Activated naive CD8-positive, alpha-beta T cell treated with anti-CD3 and anti-CD28 coated beads for 36 hours (primary cell): ENCODE data around the gene MAPK6. TPM values are rescaled to one million over a fixed set of nuclear protein-coding genes. Genes with fewer than 3 reads are reported as not detected.
"Not testable (repeated sequence)": the region's sequence is repeated elsewhere in the genome, so short reads cannot be mapped to it uniquely, and the experiment has no call there.

Experiments
- DNase-seq: peaks from one replicate; pipeline ENCODE4 v3.0.0; 2021
- H3K27ac Mint-ChIP-seq: one replicate; pipeline ENCODE4 v1.8.0; 2022; ENCODE audit warnings: mild to moderate bottlenecking, moderate library complexity, mixed read lengths
- H3K27me3 Mint-ChIP-seq: one replicate; pipeline ENCODE4 v1.8.0; 2022; ENCODE audit warnings: mild to moderate bottlenecking, mixed read lengths
- H3K36me3 Mint-ChIP-seq: one replicate; pipeline ENCODE4 v1.8.0; 2021; ENCODE audit warnings: mild to moderate bottlenecking, mixed read lengths
- H3K4me1 Mint-ChIP-seq: one replicate; pipeline ENCODE4 v1.8.0; 2021; ENCODE audit warnings: mixed read lengths
- H3K4me3 Mint-ChIP-seq: one replicate; pipeline ENCODE4 v1.8.0; 2022; ENCODE audit warnings: mild to moderate bottlenecking, moderate library complexity, mixed read lengths
- H3K9me3 Mint-ChIP-seq: one replicate; pipeline ENCODE4 v1.8.0; 2022; ENCODE audit warnings: mixed read lengths
- total RNA-seq, 2 experiments: library from RNA; stranded (reverse); gene quantifications; one replicate each; pipeline ENCODE4 v1.2.3, GENCODE V29; 2021

Gene MAPK6
- total RNA-seq, 2 experiments from 2014 or later, result 52.6 to 53.5 TPM

DNA sequence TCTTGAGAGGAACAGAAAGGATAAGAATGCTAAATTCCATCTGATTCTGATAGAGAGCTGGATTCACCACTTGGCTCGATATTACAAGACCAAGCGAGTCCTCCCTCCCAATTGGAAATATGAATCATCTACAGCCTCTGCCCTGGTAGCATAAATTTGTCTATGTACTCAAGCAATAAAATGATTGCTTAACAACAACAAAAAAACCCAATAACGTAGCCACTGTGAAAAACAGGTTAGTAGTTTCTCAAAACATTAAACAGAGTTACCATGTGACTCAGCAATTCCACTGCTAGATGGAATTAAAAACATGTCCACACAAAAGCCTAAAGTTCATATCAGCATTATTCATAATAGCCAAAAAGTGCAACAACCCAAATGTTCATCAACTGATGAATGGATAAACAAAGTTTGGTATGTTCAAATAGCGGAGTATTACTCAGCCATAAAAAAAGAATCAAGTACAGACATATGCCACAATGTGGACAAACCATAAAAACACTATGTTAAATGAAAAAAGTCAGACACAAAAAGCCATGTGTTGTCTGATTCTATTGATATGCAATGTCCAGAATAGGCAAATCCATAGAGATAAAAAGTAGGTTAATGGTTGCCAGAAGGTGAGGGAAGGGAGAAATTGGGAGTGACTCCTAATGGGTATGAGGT is 76.7 kb downstream of the MAPK6 start:
- H3K9me3 Mint-ChIP-seq, result no peaks in the 10 kb centered on the region
- H3K27me3 Mint-ChIP-seq, result no peaks in the 10 kb centered on the region
- H3K36me3 Mint-ChIP-seq, result no peaks in the 10 kb centered on the region
- H3K27ac Mint-ChIP-seq, result no peak overlapping the region
- H3K4me1 Mint-ChIP-seq, result peaks cover 3% of the 10 kb centered on the region
- no peak for DNase-seq
- no peak overlapping the region for H3K4me3 Mint-ChIP-seq

DNA sequence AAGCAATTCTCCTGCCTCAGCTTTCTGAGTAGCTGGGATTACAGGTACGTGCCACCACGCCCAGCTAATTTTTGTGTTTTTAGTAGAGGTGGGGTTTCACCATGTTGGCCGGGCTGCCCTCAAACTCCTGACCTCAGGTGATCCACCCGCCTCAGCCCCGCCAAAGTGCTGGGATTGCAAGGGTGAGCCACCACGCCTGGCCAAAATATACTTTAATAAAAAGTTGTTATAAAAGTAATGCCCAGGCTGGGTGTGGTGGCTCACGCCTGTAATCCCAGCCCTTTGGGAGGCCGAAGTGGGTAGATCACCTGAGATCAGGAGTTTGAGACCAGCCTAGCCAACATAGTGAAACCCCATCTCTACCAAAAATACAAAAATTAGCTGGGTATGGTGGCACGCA is 77.5 kb downstream of the MAPK6 start:
- not testable (repeated sequence) for H3K4me3 Mint-ChIP-seq, H3K27me3 Mint-ChIP-seq

DNA sequence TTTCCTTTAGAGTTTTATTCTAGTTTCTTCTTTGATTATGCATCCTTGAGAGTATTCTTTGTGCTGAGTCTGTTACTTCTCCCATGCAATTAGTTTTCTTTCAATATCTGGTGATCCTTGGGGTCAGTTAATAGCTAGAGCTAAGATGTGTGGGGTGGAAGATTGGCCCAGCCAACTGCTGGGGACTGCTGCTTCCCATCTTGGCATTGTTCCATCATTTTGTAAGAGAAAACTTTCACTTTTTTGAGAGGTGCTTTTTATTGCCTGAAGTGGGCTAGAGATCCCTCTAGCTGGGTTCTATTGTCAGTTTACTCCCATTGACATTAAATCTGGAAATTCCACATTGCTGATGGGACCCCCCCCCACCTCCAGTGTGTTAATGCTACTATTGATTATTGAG is 78.2 kb downstream of the MAPK6 start:
- Mint-ChIP-seq H3K36me3 (no peaks in the 10 kb centered on the region), H3K4me3 (no peak overlapping the region), H3K4me1 (peaks cover 3% of the 10 kb centered on the region), H3K9me3 (no peaks in the 10 kb centered on the region), H3K27me3 (no peaks in the 10 kb centered on the region), H3K27ac (no peak overlapping the region)
- DNase-seq, result no peak

More for the DNA sequence above, 77.5 kb downstream of the MAPK6 start:
- DNase-seq, H3K9me3 Mint-ChIP-seq, H3K4me1 Mint-ChIP-seq, H3K36me3 Mint-ChIP-seq, H3K27ac Mint-ChIP-seq: not testable (repeated sequence)

DNA sequence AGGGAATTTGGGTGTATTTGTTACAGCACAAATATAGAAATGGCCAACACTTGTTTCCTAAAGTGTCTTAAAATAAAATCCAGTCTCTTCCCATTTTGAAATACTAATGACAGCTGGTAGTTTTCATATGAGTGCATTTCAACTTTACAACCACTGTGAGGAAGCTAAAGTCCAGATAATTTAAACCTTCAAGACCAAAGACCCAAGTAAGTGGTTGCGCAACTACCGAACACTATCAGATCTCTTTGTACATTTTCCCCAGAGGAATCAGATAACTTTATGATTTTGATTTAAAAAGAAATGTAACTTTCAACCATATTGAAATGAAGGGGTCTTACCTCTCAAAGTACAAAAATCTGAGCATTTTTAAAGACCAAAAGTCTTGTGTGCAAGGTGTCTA is 79.3 kb downstream of the MAPK6 start:
- H3K4me1 Mint-ChIP-seq, result peaks cover 3% of the 10 kb centered on the region
- no peaks in the 10 kb centered on the region for H3K27me3 Mint-ChIP-seq
- H3K27ac Mint-ChIP-seq, result no peak overlapping the region
- no peaks in the 10 kb centered on the region for H3K9me3 Mint-ChIP-seq
- H3K36me3 Mint-ChIP-seq, result no peaks in the 10 kb centered on the region
- DNase-seq, result no peak
- H3K4me3 Mint-ChIP-seq, result no peak overlapping the region

DNA sequence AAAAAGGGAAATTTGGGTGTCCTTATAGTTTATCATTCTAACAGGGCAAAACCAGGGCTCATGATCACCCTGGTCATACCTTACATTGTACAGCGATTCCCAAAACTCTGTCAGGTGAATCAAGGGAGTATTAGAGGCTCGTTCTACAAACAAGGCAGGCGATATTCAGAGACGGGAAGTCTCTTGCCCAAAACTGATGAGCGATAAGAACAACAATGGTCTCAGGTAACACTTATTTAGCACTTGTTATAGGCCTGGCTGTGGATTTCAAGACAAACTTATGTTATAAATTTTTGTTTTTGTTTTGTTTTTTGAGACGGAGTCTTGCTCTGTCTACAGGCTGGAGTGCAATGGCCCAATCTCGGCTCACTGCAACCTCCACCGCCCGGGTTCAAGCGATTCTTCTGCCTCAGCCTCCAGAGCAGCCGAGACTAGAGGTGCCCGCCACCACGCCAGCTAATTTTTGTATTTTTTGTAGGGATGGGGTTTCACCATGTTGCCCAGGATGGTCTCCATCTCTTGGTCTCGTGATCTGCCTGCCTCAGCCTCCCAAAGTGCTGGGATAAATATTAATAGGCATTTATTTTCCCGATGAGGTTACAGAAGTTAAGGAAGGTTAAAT is 80.7 kb downstream of the MAPK6 start:
- no peaks in the 10 kb centered on the region for H3K36me3 Mint-ChIP-seq
- no peak overlapping the region for H3K27ac Mint-ChIP-seq
- H3K4me1 Mint-ChIP-seq, result peaks cover 3% of the 10 kb centered on the region
- peaks cover 4% of the 10 kb centered on the region for H3K27me3 Mint-ChIP-seq
- no peak for DNase-seq
- H3K4me3 Mint-ChIP-seq, result no peak overlapping the region
- no peaks in the 10 kb centered on the region for H3K9me3 Mint-ChIP-seq

DNA sequence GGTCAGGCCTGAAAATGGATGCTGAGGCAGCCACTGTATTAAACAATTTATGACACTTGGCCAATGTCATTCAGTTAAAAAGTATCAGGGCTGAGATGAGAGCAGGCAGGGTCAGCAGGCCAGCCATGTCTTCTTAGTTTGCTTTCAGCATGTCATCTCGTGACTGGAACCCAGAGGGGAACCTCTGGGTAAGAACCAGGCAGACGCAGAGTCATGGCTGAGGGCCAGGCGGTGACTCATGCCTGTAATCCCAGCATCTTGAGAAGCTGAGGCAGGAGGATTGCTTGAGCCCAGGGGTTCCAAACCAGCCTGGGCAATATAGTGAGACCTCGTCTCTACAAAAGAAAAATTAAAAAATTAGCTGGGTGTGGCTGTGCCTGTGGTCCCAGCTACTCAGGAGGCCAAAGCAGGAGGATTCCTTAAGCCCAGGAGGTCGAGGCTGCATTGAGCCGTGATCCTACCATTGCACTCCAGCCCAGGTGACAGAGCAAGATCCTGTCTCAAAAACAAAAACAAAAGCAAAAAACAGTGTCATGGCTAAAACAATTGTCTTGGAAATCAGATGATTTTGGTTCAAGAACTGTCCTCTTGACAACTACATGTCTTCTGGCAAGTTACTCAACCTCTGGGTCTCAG is 81.9 kb downstream of the MAPK6 start:
- H3K9me3 Mint-ChIP-seq, result no peaks in the 10 kb centered on the region
- H3K4me1 Mint-ChIP-seq, result peaks cover 3% of the 10 kb centered on the region
- peaks cover 4% of the 10 kb centered on the region for H3K27me3 Mint-ChIP-seq
- no peaks in the 10 kb centered on the region for H3K36me3 Mint-ChIP-seq
- H3K27ac Mint-ChIP-seq, result no peak overlapping the region
- DNase-seq, result no peak
- H3K4me3 Mint-ChIP-seq, result no peak overlapping the region

DNA sequence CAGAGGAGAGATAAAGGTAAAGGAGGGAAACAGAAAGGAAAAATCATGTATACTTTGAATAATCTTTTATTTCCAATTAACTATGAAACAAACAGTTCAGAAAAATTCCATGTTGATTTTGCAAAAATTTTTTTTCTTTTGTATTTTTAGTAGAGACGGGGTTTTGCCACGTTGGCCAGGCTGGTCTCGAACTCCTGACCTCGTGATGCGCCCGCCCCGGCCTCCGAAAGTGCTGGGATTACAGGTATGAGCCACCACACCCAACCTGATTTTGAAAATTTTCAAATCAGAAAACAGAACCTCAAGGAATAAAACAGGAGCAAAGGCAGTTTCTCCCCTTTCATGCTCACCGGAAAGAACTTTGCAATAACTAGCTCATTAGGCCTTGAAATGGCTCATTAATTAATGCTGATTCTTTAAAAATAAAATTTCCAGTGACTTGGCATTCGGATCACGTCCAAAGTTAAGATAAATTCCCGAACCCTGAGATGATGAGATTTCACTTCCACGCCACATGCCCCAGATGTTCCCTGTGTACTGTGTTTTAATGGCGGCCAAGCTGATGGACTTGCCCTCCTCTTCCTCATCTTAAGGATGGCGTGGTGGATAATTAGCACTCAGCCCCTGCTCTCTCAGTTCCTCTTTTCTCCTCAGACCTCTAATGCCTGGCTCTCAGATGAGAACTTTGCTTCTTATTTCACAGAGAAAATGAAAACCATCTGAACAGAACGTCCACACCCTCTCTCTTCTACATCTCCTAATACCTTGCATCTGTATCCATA is 82.7 kb downstream of the MAPK6 start:
- Mint-ChIP-seq H3K27me3 (peaks cover 4% of the 10 kb centered on the region), H3K4me1 (peaks cover 3% of the 10 kb centered on the region)

DNA sequence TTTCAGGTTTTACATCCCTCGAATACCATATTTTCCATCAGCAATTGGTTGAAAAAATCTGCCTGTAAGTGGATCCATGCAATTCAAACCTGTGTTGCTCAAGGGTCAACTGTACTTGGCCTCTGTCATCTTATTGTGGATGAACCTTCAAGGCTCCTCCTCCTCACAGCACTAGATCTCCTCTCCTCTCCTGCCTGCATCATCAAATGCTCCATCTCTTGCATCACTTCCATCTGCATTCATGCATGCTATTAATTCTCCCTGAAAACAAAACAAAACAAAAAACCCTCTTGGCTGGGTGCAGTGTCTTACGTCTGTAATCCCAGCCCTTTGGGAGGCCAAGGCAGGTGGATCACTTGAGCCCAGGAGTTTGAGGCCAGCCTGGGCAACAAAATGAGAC is 83.4 kb downstream of the MAPK6 start:
- Mint-ChIP-seq H3K4me3 (no peak overlapping the region), H3K4me1 (no peaks in the 10 kb centered on the region), H3K27ac (no peak overlapping the region), H3K36me3 (no peaks in the 10 kb centered on the region), H3K9me3 (no peaks in the 10 kb centered on the region), H3K27me3 (peaks cover 4% of the 10 kb centered on the region)
- no peak for DNase-seq

More for the DNA sequence above, 82.7 kb downstream of the MAPK6 start:
- no peak overlapping the region for H3K4me3 Mint-ChIP-seq
- no peaks in the 10 kb centered on the region for H3K36me3 Mint-ChIP-seq
- H3K27ac Mint-ChIP-seq, result no peak overlapping the region
- no peak for DNase-seq
- H3K9me3 Mint-ChIP-seq, result no peaks in the 10 kb centered on the region

DNA sequence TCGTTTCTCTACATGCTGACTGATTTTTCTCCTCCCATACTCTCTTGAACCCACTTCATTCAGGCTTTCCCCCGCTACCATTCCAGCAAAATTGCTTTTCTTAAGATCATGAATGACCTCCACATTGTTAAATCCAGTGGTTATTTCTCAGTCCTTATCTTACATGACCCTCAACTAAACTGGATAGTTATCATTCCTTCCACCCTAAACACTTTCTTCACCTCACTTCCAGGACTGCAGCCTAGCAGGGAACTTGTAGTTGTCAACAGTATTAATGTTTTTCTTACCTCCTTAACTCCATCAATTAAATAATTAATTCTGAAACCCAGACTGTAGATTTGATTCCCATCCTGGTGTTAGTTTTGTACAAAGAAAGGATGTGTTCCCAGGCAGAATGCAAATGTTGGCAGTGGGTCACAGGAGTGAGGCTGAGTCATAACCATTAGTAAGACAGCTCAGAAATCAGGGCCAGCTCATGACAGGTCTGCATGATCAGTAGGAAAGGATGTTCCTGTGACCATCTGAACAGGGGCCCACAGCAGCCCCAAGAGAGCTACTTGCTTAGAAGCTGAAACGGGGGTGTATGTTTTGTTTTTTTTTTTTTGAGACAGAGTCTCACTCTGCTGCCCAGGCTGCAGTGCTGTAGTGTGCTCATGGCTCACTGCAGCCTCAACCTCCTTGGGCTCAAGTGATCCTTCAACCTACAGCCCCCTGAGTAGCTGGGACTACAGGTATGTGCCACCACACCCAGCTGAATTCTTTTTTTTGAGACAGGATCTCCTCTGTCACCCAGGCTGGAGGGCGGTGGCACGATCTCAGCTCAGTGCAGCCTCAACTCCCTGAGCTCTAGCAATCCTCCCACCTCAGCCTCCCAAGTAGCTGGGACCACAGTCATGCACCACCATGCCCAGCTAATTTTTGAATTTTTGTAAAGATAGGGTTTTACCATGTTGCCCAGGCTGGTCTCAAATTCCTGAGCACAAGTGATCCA is 84.5 kb downstream of the MAPK6 start:
- no peak for DNase-seq
- Mint-ChIP-seq H3K4me1 (no peaks in the 10 kb centered on the region), H3K27me3 (peaks cover 10% of the 10 kb centered on the region), H3K4me3 (no peak overlapping the region), H3K9me3 (no peaks in the 10 kb centered on the region), H3K27ac (no peak overlapping the region), H3K36me3 (no peaks in the 10 kb centered on the region)

DNA sequence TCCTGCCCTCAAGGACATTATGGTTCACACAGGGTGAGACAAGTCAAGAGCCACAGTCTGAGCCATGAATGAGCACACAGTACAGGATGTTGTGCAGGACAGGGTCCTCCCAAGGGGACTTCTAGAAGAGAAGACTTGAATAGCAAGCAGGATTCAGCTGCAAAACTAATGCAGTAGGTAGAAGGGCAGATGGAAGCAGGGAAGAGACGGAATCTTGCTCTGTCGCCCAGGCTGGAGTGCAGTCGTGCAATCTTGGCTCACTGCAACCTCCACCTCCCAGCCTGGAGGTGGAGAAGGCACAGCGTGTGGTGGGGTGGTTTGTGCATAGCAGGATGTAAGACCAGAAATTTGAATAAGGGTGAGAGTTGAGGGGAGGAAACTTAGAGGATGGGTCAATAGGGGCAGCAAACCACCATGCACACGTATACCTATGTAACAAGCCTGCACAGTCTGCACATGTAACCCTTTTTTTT is 85.5 kb downstream of the MAPK6 start:
- Mint-ChIP-seq H3K9me3 (no peaks in the 10 kb centered on the region), H3K4me3 (no peak overlapping the region), H3K4me1 (no peaks in the 10 kb centered on the region), H3K36me3 (no peaks in the 10 kb centered on the region), H3K27me3 (peaks cover 16% of the 10 kb centered on the region), H3K27ac (no peak overlapping the region)
- no peak for DNase-seq

DNA sequence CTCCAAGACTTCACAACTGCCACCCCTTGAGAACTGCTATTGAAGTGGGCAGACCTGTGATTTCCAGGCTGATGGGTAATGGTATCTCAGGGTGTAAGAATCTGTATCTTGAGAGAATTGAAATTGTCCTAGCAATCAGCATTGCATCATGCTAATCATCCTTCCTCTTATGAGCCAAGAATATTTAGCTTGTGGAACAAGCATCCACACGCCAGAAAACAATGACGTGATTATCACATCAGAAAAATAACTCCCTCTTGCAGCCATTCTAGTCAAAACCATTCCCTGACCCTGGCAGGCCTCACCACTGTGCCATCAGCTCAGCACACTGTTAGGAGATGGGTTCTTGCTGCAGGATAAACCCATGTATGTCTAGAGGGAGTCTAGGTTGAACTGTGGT is 86.8 kb downstream of the MAPK6 start:
- Mint-ChIP-seq H3K4me3 (no peak overlapping the region), H3K36me3 (no peaks in the 10 kb centered on the region), H3K27me3 (peaks cover 29% of the 10 kb centered on the region), H3K9me3 (no peaks in the 10 kb centered on the region), H3K27ac (no peak overlapping the region), H3K4me1 (no peaks in the 10 kb centered on the region)
- DNase-seq, result no peak

DNA sequence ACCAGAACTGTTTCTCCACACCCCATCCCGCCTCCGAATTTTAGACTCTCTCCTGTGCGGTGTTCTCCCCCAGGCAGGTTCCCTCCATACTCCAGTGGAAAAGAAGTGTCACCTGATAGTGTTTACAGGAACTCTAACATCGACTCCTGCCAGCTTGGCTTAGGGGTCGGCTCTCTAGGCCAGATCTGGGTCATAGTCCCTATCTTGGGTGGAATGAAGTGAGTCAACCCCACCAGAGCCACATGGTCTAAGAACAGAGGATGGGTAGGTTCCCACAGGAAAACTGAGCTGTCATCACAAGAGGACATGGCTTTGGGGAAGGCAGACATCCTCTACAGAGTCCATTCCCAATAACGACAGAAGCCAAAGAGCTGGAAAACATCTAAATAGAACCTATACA is 87.6 kb downstream of the MAPK6 start:
- H3K36me3 Mint-ChIP-seq, result no peaks in the 10 kb centered on the region
- H3K4me3 Mint-ChIP-seq, result no peak overlapping the region
- no peak for DNase-seq
- H3K4me1 Mint-ChIP-seq, result no peaks in the 10 kb centered on the region
- peaks cover 37% of the 10 kb centered on the region for H3K27me3 Mint-ChIP-seq
- no peaks in the 10 kb centered on the region for H3K9me3 Mint-ChIP-seq
- H3K27ac Mint-ChIP-seq, result no peak overlapping the region

DNA sequence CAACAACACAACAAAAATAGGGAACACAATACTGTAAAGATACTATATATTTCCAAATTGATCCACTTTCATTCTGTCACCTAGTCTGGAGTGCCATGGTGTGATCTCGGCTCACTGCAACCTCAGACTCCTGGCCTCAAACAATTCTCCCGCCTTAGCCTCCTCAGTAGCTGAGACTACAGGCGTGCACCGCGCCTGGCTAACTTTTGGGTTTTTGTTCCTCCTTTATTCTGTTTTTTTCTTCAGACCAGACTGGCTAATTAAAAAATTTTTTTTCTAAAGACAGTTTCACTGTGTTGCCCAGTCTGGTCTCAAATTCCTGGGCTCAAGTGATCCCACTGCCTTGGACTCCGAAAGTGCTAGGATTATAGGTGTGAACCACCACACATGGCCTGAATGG is 88.2 kb downstream of the MAPK6 start:
- no peak for DNase-seq
- Mint-ChIP-seq H3K27ac (no peak overlapping the region), H3K36me3 (no peaks in the 10 kb centered on the region), H3K4me3 (no peak overlapping the region), H3K4me1 (no peaks in the 10 kb centered on the region), H3K9me3 (no peaks in the 10 kb centered on the region), H3K27me3 (peaks cover 38% of the 10 kb centered on the region)
